Keratinocyte (primary cell): Measurements from ENCODE around the gene SF3B6.

Experiments used
- EZH2 ChIP-seq: IDR thresholded peaks from one replicate; pipeline ENCODE4 v1.6.1; 2012; ENCODE audit warnings: inconsistent platforms, mild to moderate bottlenecking, low read length, moderate library complexity
- TF ChIP-seq, protein P1 (sequence below), 3 experiments: IDR thresholded peaks in 1 of 3; conservative IDR thresholded peaks in 1 of 3; optimal IDR thresholded peaks in 1 of 3; 2 replicates in 2 of 3; 3 replicates in 1 of 3; pipeline versions ENCODE3 to v1.5.1; 2011; ENCODE audit warnings: low read length in 3 of 3, mild to moderate bottlenecking in 3 of 3, moderate library complexity in 2 of 3, control low read depth in 1 of 3, inconsistent platforms in 1 of 3; ENCODE audit not compliant: insufficient read depth in 2 of 3; ENCODE audit errors: extremely low read depth in 1 of 3

DNA sequence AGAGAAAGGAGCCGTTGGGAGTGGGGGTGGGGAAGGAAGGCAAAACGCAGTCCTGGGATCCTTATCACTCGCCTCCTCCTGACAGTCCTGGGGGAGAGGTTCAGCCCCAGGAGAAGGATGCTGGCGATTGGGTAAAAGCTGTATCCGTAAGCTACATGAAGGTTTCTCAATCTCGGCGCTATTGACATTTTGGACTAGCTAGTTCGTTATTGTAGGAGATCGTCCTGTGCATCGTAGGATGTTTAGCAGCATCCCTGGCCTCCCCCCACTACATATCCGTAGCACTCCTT, 9.0 kb upstream of the SF3B6 start:
- TF ChIP-seq, protein P1, sequence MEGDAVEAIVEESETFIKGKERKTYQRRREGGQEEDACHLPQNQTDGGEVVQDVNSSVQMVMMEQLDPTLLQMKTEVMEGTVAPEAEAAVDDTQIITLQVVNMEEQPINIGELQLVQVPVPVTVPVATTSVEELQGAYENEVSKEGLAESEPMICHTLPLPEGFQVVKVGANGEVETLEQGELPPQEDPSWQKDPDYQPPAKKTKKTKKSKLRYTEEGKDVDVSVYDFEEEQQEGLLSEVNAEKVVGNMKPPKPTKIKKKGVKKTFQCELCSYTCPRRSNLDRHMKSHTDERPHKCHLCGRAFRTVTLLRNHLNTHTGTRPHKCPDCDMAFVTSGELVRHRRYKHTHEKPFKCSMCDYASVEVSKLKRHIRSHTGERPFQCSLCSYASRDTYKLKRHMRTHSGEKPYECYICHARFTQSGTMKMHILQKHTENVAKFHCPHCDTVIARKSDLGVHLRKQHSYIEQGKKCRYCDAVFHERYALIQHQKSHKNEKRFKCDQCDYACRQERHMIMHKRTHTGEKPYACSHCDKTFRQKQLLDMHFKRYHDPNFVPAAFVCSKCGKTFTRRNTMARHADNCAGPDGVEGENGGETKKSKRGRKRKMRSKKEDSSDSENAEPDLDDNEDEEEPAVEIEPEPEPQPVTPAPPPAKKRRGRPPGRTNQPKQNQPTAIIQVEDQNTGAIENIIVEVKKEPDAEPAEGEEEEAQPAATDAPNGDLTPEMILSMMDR (optimal IDR thresholded peaks at IDR 0.05 in 1 of 3, IDR thresholded peaks at IDR 0.05 in 1 of 3, conservative IDR thresholded peaks at IDR 0.05 in 1 of 3; ENCODE audit: extremely low read depth in 1 of 3, insufficient read depth in 2 of 3, low read length in 3 of 3), result no peak
- no peak for TF ChIP-seq EZH2
